Endodermal cell (in vitro differentiated cells): Measurements from ENCODE around the gene TP53I13. TPM values are rescaled to one million over a fixed set of nuclear protein-coding genes. Genes with fewer than 3 reads are reported as not detected.
A peak's percentile ranks its signal among the peaks of the same experiment; 100 is the strongest.

Experiments used
- DNase-seq: peaks from one replicate; pipeline ENCODE4 v3.0.0-alpha.2; 2017
- H3K27ac ChIP-seq: 2 replicates; pipeline ENCODE4 v1.5.1; 2013; ENCODE audit warnings: mild to moderate bottlenecking, low read depth, low read length, moderate library complexity
- H3K27me3 ChIP-seq: 2 replicates; pipeline ENCODE4 v1.6.1; 2013; ENCODE audit warnings: mild to moderate bottlenecking, low read length, moderate library complexity; ENCODE audit not compliant: insufficient read depth, control insufficient read depth, poor library complexity, severe bottlenecking
- H3K36me3 ChIP-seq: 2 replicates; pipeline ENCODE4 v1.7.0; 2013; ENCODE audit warnings: mild to moderate bottlenecking, low read length, moderate library complexity; ENCODE audit not compliant: control insufficient read depth, insufficient read depth
- H3K4me1 ChIP-seq: one replicate; pipeline ENCODE4 v1.7.0; 2013; ENCODE audit warnings: low read length; ENCODE audit not compliant: control insufficient read depth, insufficient read depth
- H3K4me3 ChIP-seq: 2 replicates; pipeline ENCODE4 v1.5.1; 2013; ENCODE audit warnings: mild to moderate bottlenecking, low read length, moderate library complexity
- H3K9ac ChIP-seq: 2 replicates; pipeline ENCODE4 v1.6.1; 2013; ENCODE audit warnings: mild to moderate bottlenecking, low read length, moderate library complexity; ENCODE audit not compliant: poor library complexity, severe bottlenecking; ENCODE audit errors: extremely low read depth
- H3K9me3 ChIP-seq: 2 replicates; pipeline ENCODE4 v1.6.1; 2013; ENCODE audit warnings: mild to moderate bottlenecking, low read length, moderate library complexity; ENCODE audit not compliant: control insufficient read depth
- H3K27ac Mint-ChIP-seq: 2 replicates; pipeline ENCODE4 v1.8.0; 2020; ENCODE audit warnings: mixed read lengths
- H3K27me3 Mint-ChIP-seq: 2 replicates; pipeline ENCODE4 v1.8.0; 2021; ENCODE audit warnings: mild to moderate bottlenecking, mixed read lengths; ENCODE audit not compliant: insufficient read depth
- H3K36me3 Mint-ChIP-seq: 2 replicates; pipeline ENCODE4 v1.8.0; 2020; ENCODE audit warnings: low read depth, mixed read lengths
- H3K4me1 Mint-ChIP-seq: 2 replicates; pipeline ENCODE4 v1.8.0; 2020; ENCODE audit warnings: mixed read lengths
- H3K4me3 Mint-ChIP-seq: 2 replicates; pipeline ENCODE4 v1.8.0; 2020; ENCODE audit warnings: mild to moderate bottlenecking, moderate library complexity, mixed read lengths
- H3K9me3 Mint-ChIP-seq: 2 replicates; pipeline ENCODE4 v1.8.0; 2020; ENCODE audit warnings: mild to moderate bottlenecking, mixed read lengths
- WGBS, 2 experiments: methylation state at CpG; one replicate each; pipeline versions ENCODE4 v1.1.5 to v1.1.7; 2013; ENCODE audit warnings: missing lambda C conversion rate in 2 of 2, mixed read lengths in 1 of 2; ENCODE audit not compliant: insufficient coverage in 1 of 2, insufficient read length in 1 of 2; 5-methylcytosine and 5-hydroxymethylcytosine counted together
- total RNA-seq, 2 donors: library from RNA; stranded (reverse); fragmentation: NEBNext Ultra II Directional in 1 of 2; extraction: Animal tissue kit (Norgen Biotek cat#: 25700) in 1 of 2; gene quantifications; 2 replicates in 1 of 2; 3 replicates in 1 of 2; pipeline ENCODE4 v1.2.1, GENCODE V29; 2021
- TF ChIP-seq, protein P1 (sequence below): fragments of 200-600 bp; sonication (generic); conservative IDR thresholded peaks from 2 replicates; pipeline ENCODE4 v1.5.0; 2021; ENCODE audit warnings: antibody characterized with exemption, mild to moderate bottlenecking

TP53I13 gene
- total RNA-seq, 2 donors from 2014 or later: 21.7 to 31.0 TPM

DNA sequence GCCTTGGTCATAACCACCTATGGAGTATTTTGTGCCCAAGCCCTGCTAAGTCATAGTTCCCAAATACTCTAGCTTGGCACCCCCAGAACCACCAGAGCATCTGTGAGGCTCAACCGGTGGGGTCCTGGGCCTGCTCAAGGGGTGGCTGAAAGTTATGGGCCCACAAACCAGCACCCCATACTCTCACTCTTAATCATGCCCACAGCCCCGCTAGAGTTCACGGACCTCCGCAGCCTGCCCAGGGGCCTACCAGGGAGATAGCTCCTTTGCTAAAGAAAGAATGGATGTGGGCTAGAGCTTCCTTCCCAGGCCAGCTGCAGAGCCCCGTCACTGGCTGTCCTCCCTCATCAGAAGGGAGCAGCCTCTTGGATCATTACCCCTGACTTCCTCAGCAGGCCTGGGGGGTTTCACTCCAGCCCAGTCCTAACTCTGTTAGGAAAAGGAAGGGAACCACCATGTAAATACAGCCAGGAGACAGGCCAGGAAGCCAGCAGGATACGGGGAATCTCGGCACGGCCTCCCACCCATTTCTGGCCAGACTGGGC lies 19.6 kb downstream of the TP53I13 start:
- H3K27ac Mint-ChIP-seq: no peak overlapping the region
- Histone ChIP-seq H3K36me3 (peaks cover 6% of the 10 kb centered on the region), H3K9ac (peak overlapping the region; percentile 35), H3K9me3 (no peaks in the 10 kb centered on the region), H3K27ac (no peak overlapping the region), H3K27me3 (peaks cover 20% of the 10 kb centered on the region), H3K4me1 (peaks cover 13% of the 10 kb centered on the region), H3K4me3 (peak overlapping the region; percentile 82)
- H3K27me3 Mint-ChIP-seq: peaks cover 33% of the 10 kb centered on the region
- TF ChIP-seq, protein P1, sequence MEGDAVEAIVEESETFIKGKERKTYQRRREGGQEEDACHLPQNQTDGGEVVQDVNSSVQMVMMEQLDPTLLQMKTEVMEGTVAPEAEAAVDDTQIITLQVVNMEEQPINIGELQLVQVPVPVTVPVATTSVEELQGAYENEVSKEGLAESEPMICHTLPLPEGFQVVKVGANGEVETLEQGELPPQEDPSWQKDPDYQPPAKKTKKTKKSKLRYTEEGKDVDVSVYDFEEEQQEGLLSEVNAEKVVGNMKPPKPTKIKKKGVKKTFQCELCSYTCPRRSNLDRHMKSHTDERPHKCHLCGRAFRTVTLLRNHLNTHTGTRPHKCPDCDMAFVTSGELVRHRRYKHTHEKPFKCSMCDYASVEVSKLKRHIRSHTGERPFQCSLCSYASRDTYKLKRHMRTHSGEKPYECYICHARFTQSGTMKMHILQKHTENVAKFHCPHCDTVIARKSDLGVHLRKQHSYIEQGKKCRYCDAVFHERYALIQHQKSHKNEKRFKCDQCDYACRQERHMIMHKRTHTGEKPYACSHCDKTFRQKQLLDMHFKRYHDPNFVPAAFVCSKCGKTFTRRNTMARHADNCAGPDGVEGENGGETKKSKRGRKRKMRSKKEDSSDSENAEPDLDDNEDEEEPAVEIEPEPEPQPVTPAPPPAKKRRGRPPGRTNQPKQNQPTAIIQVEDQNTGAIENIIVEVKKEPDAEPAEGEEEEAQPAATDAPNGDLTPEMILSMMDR: no peak
- H3K4me1 Mint-ChIP-seq: peaks cover 27% of the 10 kb centered on the region
- H3K36me3 Mint-ChIP-seq: peaks cover 8% of the 10 kb centered on the region
- no peaks in the 10 kb centered on the region for H3K9me3 Mint-ChIP-seq
- H3K4me3 Mint-ChIP-seq: peak overlapping the region; percentile 74
- DNase-seq: no peak
- WGBS, 2 experiments: 61 to 80% methylated on average over 1 to 8 of the region's 8 CpGs

DNA sequence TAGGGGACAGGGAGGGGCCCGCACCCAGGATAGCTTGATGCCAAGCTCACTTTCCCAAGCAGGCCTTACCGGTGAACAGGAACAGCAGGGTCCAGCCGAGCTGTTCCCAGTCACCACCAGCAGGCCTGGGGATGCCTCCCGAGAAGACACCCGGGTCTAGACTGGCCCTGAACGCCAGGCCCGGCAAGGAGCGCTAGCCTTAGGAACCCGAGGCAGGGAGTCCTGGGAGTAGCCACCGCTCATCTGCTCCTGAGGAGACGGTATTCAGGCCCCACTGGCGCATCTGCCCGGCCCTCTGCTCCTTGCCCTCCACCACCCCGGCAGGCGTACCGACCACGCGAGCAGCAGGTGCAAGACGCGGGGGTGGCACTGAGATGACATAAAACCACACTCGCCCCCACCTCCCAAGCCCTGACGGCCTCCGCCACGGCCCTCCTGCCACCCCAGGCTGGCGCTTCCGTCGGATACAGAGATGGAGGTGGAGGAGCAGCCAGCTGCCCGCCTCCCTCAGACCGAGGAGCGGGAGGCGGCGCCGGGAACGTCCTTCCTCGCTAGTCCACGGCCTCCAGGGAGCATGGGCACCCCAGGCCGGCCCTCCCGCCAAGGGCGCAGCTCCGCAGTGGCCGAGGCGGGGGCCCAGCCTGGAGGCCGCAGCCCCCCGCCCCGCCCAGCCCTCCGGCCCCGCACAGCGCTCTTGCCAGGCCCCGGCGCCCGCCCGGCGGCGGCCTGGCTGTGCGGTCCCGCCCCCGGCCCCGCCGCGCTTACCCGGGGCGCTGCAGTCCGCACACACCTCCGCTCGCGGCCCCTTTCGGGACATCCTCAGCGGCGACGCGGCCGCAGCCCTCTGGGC lies 20.3 kb downstream of the TP53I13 start:
- H3K27ac ChIP-seq: no peak overlapping the region
- TF ChIP-seq, protein P1: no peak
- peak; percentile 86 for DNase-seq
- H3K27ac Mint-ChIP-seq: no peak overlapping the region
- no peaks in the 10 kb centered on the region for H3K9me3 ChIP-seq
- no peaks in the 10 kb centered on the region for H3K9me3 Mint-ChIP-seq
- 2% methylated on average over 27 to 72 of the region's 72 CpGs for WGBS, 2 experiments
- no peaks in the 10 kb centered on the region for H3K36me3 ChIP-seq
- peak overlapping the region; percentile 35 for H3K9ac ChIP-seq
- H3K4me3 Mint-ChIP-seq: peak overlapping the region; percentile 74
- H3K36me3 Mint-ChIP-seq: peaks cover under 1% of the 10 kb centered on the region
- H3K4me1 Mint-ChIP-seq: peaks cover 27% of the 10 kb centered on the region
- peaks cover 35% of the 10 kb centered on the region for H3K27me3 Mint-ChIP-seq
- peaks cover 13% of the 10 kb centered on the region for H3K4me1 ChIP-seq
- H3K27me3 ChIP-seq: peaks cover 24% of the 10 kb centered on the region
- peak overlapping the region; percentile 82 for H3K4me3 ChIP-seq

DNA sequence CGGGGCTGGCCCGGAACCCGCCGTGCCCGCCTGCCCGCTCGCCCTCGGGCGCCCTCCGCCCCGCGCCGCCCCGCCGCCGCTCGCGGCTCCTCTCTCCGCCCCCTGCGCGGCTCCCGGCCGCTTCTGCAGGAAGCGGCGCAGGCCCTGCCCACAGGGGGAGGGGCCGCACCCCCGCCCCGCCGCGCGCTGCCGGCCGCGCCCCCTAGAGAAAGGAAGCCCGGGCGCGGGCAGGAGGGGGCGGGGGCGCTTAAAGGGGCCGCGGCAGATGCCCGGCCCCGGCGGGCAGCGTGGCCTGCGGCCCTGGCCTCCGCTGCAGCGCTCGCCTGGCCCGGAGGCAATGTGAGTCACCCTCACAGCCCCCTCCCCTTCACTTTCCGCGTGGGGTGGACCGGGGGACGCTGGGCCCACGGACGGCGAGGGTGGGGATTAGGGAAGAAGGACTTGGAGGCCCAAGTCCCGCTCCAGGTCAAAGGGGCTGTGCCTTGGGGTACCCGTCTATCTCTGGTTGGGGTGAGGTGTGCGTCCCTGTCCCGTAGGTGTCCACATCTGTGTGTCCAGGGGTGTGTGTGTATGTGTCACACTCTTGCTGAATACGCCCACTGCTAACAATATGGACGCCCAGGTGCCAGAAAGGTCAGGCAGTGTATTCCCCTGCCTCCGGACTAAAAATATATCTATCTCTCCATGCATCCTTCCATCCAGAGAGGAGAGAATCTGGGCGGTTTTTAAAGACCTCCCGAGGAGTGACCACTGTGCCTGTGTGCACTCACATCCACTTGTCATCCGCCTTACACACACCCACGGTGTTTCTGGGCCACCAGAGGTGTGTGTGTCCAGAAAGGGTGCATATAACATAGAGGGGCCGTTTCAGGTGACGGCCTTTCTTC lies 21.3 kb downstream of the TP53I13 start, which contains the start of gene GIT1:
Gene GIT1, minus strand, starts transcription at position 125 of the 887 bp plus-strand sequence. CDS start 270 bp downstream, outside the sequence.
- H3K9me3 ChIP-seq: no peaks in the 10 kb centered on the region
- H3K9ac ChIP-seq: peak within 1 kb of the TSS; percentile 35
- peak; percentile 95 for DNase-seq
- WGBS, 2 experiments: 12 to 59% methylated on average over 9 to 70 of the region's 70 CpGs
- TF ChIP-seq, protein P1: no peak
- no peak within 1 kb of the TSS for H3K27ac ChIP-seq
- H3K27me3 Mint-ChIP-seq: peaks cover 41% of the 10 kb centered on the region
- peaks cover 8% of the 10 kb centered on the region for H3K4me1 ChIP-seq
- no peak within 1 kb of the TSS for H3K27ac Mint-ChIP-seq
- H3K4me3 ChIP-seq: peak within 1 kb of the TSS; percentile 82
- H3K36me3 ChIP-seq: no peaks in the 10 kb centered on the region
- H3K4me3 Mint-ChIP-seq: peak within 1 kb of the TSS; percentile 74
- H3K27me3 ChIP-seq: peaks cover 29% of the 10 kb centered on the region
- no peaks in the 10 kb centered on the region for H3K36me3 Mint-ChIP-seq
- H3K4me1 Mint-ChIP-seq: peaks cover 19% of the 10 kb centered on the region
- H3K9me3 Mint-ChIP-seq: no peaks in the 10 kb centered on the region
